Right renal pelvis (tissue), 4 donors: Measurements from ENCODE around the gene LRRC4C. TPM values are rescaled to one million over a fixed set of nuclear protein-coding genes. Genes with fewer than 3 reads are reported as not detected.

Source experiments
- DNase-seq, 4 donors: peaks; one replicate each; pipeline ENCODE4 v3.0.0-alpha.2; 2013; ENCODE audit warnings: low read depth in 4 of 4, low spot score in 3 of 4, missing footprints in 1 of 4
- polyA plus RNA-seq, 4 donors: library from polyadenylated mRNA; unstranded; fragments of 120-200 nt; gene quantifications; one replicate each; pipeline ENCODE4 v1.2.1, GENCODE V29; 2013; ENCODE audit not compliant: insufficient read length in 4 of 4

Gene LRRC4C
- polyA plus RNA-seq: 10 to 100 TPM; 11.0 to 16.5 (median 14.2) TPM

- no peak for DNase-seq
Observed at GRCh38 chr11:41459465-41460401, at the start of gene LRRC4C. Gene LRRC4C (minus strand): TSS chr11:41459652.

DNA sequence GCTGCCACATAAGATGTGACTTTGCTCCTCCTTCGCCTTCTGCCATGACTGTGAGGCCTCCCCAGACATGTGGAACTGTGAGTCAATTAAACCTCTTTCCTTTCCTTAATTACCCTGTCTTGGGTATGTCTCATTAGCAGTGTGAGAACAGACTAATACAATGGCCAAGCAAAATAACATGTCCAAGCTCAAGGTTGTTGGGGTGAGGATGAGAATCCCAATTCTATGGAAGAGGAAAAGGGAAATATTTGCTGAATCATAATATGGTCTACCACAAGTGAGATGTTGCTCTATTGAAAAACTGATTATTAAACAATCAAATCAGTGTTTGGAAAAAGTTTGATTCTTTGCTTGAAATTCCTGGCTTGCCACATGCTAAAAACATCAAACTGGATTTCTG is 48.7 kb upstream of the LRRC4C start:
- DNase-seq: no peak

GRCh38 chr11:41499429-41499828 is 40.0 kb upstream of the LRRC4C start:
- no peak for DNase-seq

- DNase-seq: peak in 1 of 4 donors; percentile 8
Observed at GRCh38 chr11:41498726-41499125, 39.3 kb upstream of the LRRC4C start.

DNA sequence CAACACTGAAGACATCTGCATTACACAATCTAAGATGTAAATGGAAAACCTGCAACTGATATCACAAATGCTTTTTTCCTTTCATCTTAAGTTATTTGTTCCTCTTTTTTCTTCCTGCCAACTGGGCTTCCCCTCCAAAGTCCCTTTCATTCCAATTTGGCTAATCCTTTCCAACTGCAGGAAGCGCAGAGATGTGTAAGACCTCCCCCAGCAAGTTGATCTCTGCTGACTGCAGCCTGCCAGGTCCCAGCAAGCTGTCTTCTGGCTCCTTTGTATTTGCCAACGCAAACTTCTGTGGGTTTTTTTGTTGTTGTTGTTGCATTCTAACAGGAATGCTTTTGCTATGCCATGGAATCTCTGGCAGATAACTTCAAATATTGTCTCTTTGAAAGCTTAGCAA is 38.5 kb upstream of the LRRC4C start:
- DNase-seq: no peak

GRCh38 chr11:41494716-41495115 is 35.3 kb upstream of the LRRC4C start:
- DNase-seq: no peak

DNA sequence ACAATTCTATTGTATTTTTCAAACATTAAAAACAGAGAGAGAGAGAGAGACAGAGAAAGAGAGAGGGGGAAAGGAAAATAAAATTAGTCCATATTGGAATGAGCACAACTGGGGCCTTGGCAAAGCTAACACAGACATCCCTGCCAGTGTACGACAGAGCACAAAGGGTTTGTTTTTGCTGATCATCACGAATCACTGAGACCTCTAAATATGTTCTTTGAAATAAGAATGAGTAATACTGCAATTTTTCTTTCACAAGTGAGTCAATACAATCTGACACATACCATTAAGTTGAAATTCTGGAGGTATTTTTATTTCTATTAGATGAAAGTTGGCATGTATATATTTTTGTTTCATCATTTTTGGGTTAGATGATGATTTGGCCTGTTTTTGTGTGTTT is 27.0 kb upstream of the LRRC4C start:
- no peak for DNase-seq

- DNase-seq: no peak
Observed at GRCh38 chr11:41483956-41484355, 24.5 kb upstream of the LRRC4C start.

DNA sequence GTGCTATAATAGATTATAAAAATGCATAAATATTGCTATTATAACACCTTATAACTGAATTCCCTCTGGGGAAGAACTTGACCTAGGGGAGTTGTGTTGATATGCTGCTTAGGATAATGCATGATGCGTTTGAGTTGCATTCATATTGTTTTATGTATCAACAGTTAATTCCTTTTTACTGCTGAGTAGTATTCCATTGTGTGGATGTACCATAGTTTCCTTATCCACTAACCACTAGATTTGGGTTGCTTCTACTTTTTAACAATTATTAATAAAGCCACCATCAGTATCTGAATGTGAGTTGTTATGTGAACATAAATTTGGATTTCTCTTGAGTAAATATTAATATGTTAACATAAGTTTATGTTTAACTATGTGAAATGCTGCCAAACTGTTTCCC is 19.7 kb upstream of the LRRC4C start:
- no peak for DNase-seq

DNA sequence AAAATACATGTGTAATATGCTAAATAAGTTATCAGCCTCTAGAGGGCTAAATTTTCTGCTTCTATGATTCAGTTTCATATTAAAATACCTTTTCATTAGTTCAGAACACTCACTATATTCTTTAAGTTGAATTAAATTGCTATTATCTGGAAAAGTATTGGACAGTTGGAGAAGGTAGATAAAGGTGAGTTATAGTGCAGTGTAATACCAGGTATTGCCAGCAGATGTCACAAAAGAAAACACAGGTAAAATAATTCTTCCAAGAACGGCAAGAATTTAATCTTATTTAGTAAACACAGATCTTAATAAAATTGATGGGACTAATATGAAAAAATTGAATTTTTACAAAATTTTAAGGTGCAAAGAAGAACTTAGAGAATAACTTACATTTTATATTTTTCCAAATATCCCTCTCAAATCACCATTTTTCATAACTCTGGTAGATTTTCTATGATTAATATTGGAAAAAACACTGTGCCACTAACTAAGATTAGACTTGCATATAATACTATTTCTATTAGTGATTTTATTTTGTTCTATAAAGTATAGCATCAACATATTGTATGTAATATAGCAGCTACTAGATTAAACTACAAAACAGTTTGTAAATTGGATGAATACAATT is 1.7 kb upstream of the LRRC4C start:
- DNase-seq: no peak

GRCh38 chr11:41458641-41459040 is 811 bp downstream of the LRRC4C start:
- no peak for DNase-seq

DNA sequence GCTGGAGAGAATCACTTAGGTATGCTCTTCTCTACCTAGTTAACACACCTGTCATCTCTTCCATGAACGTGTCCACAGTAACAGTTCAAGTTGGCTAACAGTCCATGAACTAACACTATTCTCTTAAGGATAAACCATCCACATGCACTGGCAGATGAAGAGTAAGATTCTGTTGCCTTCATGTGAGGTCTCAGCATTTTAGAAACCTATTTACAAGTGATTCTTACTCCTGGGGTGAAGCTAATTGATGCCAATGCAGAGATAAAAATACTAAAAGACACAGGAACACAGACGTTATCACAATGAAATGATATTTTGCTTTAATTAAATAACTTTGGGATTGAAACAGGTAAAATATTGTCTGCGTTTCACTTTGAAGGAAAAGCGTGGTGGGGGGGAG is 1.3 kb downstream of the LRRC4C start:
- no peak for DNase-seq

- no peak for DNase-seq
Observed at GRCh38 chr11:41457216-41458014, 2.0 kb downstream of the LRRC4C start.

DNA sequence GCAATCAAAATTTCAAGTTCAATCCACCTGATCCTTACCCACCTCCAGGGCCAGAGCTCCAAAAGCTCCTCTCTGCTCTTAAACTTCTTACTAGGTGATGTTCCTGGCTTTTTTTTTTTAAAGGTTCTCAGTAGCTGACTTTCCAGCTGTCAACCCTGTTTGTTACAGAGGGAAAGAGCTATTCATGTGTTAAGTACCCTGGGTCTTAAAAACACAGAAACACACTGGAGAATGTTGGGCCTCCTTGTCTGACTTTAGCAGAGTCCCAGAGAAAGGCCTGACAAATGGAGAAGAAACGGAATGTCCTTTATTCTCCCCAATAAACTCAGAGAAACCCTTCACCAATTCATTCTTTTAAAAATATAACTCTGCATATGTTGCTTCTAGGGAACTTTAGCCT is 3.2 kb downstream of the LRRC4C start:
- DNase-seq: no peak

- no peak for DNase-seq
Observed at GRCh38 chr11:41451011-41451410, 8.4 kb downstream of the LRRC4C start.

DNA sequence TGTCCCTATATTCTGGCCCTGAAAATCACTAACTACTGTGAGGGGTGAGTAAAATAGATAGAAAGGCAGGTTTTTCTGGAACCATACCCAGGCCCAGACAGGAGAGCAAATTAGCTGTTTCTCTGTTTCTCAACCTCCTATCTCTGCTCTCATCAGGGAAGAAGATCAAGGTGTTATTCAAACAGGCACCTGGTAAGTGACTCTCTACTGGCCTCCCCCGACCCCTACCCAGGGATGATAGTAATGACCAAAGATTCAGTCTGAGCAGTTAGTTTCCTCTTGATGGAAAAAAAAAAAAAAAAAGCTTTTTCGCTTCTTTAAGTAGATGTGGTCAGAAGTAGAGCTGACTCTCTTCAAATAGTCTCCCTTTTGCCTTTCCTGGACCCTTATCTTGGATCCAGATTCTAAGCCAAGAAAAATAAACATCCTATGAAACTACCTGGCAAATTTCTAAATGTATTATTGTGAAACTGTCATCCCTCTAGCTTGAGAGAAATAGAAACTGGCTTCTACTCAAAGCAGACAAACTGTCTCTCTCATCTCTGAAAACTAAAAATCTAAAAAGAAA is 9.9 kb downstream of the LRRC4C start:
- no peak for DNase-seq

GRCh38 chr11:41446566-41446965 is 12.9 kb downstream of the LRRC4C start:
- no peak for DNase-seq

- DNase-seq: no peak
Observed at GRCh38 chr11:41446107-41446506, 13.3 kb downstream of the LRRC4C start.

GRCh38 chr11:41437006-41437490 is 22.4 kb downstream of the LRRC4C start:
- no peak for DNase-seq

GRCh38 chr11:41435531-41435930 is 23.9 kb downstream of the LRRC4C start:
- DNase-seq: no peak

DNA sequence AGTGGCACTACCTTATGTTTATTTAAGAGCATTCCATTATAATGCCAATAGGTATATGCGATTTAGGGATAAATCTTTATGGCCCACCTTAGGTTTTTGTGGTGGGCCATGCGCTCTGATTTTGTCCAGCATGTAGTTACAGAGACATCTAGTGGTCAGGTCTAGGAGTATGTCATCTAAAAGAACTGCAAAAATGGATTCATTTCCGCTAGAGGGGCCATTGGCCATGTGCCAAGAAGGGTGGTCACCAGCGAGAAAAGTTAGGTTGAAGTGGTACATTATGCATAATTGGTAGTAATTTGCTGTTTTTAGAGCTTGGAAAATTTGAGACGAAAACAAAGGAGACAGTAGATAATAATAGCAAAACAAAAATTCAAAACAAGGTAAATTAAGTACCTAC is 27.7 kb downstream of the LRRC4C start:
- DNase-seq: no peak
